Measurements from ENCODE around the gene HOXD3.

DNA sequence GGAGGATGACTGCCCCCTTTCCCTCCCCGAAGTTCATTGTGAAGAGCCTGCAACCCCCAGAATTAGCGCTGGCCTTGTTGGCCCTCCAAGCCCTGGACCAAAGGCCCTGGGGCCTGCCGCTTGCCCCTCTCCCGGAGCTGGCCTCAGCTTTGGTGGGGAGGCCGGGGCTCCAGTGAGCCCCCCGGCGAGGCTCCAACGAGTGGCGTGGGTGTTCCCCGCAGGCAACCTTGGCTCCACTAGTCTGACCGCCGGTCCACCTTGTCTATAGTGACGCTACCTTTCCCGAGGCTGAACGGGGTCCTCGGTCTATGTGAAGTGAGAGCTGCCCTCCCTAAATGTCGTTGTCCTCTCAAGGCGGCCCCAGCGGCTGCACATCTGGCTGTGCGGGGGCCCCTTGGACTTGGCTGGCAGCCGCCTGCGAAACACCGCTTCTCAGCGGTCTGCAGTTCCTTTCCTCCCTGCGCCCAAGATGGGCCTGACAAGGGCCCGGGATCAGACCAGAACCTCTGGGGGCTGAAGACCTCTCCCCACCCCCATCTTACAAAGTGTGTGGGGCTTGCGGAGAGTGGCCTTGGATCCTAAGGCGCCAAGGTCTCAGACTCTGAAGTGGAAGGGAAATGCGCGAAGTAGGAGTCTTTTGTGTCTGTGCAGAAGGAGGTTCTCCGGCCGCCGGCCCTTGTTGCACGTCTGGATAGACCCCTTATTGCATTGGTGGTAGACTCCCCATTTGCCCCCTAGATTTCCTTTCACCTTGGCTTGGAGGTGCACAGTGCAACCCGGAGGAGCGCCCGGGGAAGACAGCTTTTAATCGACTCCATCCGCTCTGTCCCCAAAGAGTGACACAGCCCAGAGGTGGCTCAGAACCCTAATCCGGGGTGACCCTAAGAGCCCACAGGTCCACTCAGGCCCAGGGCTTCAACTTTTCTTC lies 44.5 kb upstream of the HOXD3 start:
- TF ChIP-seq ZNF232 (CRISPR knock-in tag; IDR thresholded peaks at IDR 0.05) (no peak), KLF6 (CRISPR knock-in tag; IDR thresholded peaks at IDR 0.05; ENCODE audit: borderline replicate concordance) (no peak), NFATC3 (IDR thresholded peaks at IDR 0.05) (no peak), SP1 (CRISPR knock-in tag; IDR thresholded peaks at IDR 0.05) (no peak), ARNT (IDR thresholded peaks at IDR 0.05) (no peak), TGIF2 (CRISPR knock-in tag; IDR thresholded peaks at IDR 0.05) (no peak)
- TF ChIP-seq, protein P1, sequence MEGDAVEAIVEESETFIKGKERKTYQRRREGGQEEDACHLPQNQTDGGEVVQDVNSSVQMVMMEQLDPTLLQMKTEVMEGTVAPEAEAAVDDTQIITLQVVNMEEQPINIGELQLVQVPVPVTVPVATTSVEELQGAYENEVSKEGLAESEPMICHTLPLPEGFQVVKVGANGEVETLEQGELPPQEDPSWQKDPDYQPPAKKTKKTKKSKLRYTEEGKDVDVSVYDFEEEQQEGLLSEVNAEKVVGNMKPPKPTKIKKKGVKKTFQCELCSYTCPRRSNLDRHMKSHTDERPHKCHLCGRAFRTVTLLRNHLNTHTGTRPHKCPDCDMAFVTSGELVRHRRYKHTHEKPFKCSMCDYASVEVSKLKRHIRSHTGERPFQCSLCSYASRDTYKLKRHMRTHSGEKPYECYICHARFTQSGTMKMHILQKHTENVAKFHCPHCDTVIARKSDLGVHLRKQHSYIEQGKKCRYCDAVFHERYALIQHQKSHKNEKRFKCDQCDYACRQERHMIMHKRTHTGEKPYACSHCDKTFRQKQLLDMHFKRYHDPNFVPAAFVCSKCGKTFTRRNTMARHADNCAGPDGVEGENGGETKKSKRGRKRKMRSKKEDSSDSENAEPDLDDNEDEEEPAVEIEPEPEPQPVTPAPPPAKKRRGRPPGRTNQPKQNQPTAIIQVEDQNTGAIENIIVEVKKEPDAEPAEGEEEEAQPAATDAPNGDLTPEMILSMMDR (IDR thresholded peaks at IDR 0.05 in 2 of 3, conservative IDR thresholded peaks at IDR 0.05 in 1 of 3; ENCODE audit: insufficient read depth in 2 of 3, low read depth in 1 of 3, low read length in 3 of 3) = no peak
- TF ChIP-seq, protein P2, sequence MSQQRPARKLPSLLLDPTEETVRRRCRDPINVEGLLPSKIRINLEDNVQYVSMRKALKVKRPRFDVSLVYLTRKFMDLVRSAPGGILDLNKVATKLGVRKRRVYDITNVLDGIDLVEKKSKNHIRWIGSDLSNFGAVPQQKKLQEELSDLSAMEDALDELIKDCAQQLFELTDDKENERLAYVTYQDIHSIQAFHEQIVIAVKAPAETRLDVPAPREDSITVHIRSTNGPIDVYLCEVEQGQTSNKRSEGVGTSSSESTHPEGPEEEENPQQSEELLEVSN (IDR thresholded peaks at IDR 0.05; ENCODE audit: borderline replicate concordance in 1 of 2, extremely low read depth in 1 of 2, insufficient read depth in 1 of 2, insufficient read length in 1 of 2, low read depth in 1 of 2, low read length in 1 of 2, poor library complexity in 1 of 2, severe bottlenecking in 1 of 2) = no peak

Measured in K562 (cell line).